ENCODE results near the gene SELENOP. TPM values are rescaled to one million over a fixed set of nuclear protein-coding genes. Genes with fewer than 3 reads are reported as not detected.

The SELENOP gene
- total RNA-seq, 1 experiment from 2014 or later, result 11.4 TPM

DNA sequence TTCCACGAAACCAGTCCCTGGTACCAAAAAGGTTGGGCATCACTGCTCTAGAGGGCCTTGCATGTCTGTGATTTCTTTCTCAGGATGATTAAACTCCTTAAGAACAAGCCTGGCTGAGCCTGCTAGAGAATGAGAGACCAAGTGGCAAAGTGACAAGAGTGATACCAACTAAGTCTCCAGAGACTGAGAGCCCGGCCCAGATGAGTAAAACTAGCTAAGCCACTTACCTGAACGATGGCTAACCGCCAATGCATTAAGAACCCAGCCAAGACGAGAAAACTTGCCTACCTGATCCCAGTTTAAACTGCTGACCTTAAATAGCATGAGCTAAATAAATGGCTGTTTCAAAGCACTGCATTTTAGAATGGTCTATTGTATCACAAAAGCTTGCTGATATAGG, 60.6 kb downstream of the SELENOP start (continued):
- no peak for TF ChIP-seq REST (IDR thresholded peaks at IDR 0.05; ENCODE audit: low read depth)
- TF ChIP-seq SRF (IDR thresholded peaks at IDR 0.05; ENCODE audit: low read depth), result no peak
- TF ChIP-seq ELF1 (IDR thresholded peaks at IDR 0.05; ENCODE audit: borderline replicate concordance, low read depth), result no peak
- TF ChIP-seq POLR2AphosphoS5 (IDR thresholded peaks at IDR 0.05; ENCODE audit: low read depth, low read length), result no peak
- no peak for TF ChIP-seq EGR1 (IDR thresholded peaks at IDR 0.05; ENCODE audit: low read depth)
- TF ChIP-seq EZH2 (IDR thresholded peaks at IDR 0.05), result no peak

DNA sequence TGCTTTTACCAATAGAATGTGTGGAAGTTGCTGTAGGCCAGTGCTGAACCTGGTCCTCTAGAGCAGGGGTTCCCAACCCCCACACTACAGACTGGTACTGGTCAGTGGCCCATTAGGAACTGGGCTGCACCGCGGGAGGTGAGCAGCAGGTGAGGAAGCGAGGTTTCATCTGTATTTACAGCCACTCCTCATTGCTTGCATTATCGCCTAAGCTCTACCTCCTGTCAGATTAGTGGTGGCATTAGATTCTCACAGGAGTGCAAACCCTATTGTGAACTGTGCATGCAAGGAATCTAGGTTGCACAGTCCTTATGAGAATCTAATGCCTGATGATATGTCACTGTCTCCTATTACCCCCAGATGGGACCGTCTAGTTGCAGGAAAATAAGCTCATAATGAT, 61.2 kb downstream of the SELENOP start:
- BruUV-seq (replicated peaks), result no TSS peak
- Histone ChIP-seq H3K9me3 (ENCODE audit: control insufficient read depth in 1 of 2, insufficient read depth in 1 of 2, low read depth in 1 of 2, low read length in 2 of 2) (no peaks in the 10 kb centered on the region), H3K36me3 (ENCODE audit: control insufficient read depth in 1 of 2, insufficient read depth in 2 of 2, low read length in 2 of 2) (no peaks in the 10 kb centered on the region), H3K27ac (ENCODE audit: low read depth, low read length) (no peak overlapping the region), H3K4me1 (ENCODE audit: control insufficient read depth in 1 of 2, insufficient read depth in 2 of 2, low read length in 2 of 2) (no peaks in the 10 kb centered on the region), H3K4me3 (replicated peaks in 1 of 2; ENCODE audit: low read depth in 1 of 2, low read length in 2 of 2) (no peak overlapping the region), H3K27me3 (ENCODE audit: insufficient read depth, low read length) (no peaks in the 10 kb centered on the region), H2AFZ (ENCODE audit: low read depth, low read length, poor library complexity, severe bottlenecking) (no peak overlapping the region), H4K20me1 (ENCODE audit: insufficient read depth) (no peaks in the 10 kb centered on the region), H3K9me2 (ENCODE audit: insufficient read depth) (no peaks in the 10 kb centered on the region), H3K79me2 (ENCODE audit: insufficient read depth, low read length) (no peaks in the 10 kb centered on the region), H3K9ac (ENCODE audit: low read length) (no peak overlapping the region), H3K4me2 (ENCODE audit: low read length) (no peak overlapping the region)
- ChIA-PET POLR2A (no interaction called here), RAD21 (ENCODE audit: low non-redundant PET in 1 of 2, low total read pairs in 2 of 2, uncharacterized antibody in 2 of 2, unreplicated experiment in 2 of 2) (no interaction called here), CTCF (interaction anchor here (2.3 kb wide), 1 partner anchor 17 kb away, joined by 8 read pairs; no protein-coding TSS in a partner anchor)
- ATAC-seq, result no peak
- no peak for DNase-seq (ENCODE audit: low read depth, low spot score)
- no peak for TF ChIP-seq ELF1 (IDR thresholded peaks at IDR 0.05; ENCODE audit: borderline replicate concordance, low read depth)
- no peak for TF ChIP-seq FOSL1 (IDR thresholded peaks at IDR 0.05; ENCODE audit: low read depth)
- no peak for TF ChIP-seq TCF7L2 (IDR thresholded peaks at IDR 0.05; ENCODE audit: borderline replicate concordance, extremely low read depth, insufficient read depth, insufficient read length)
- no peak for TF ChIP-seq YY1 (IDR thresholded peaks at IDR 0.05; ENCODE audit: extremely low read depth, insufficient replicate concordance, low read depth, low read length)
- TF ChIP-seq REST (IDR thresholded peaks at IDR 0.05; ENCODE audit: low read depth), result no peak
- no peak for TF ChIP-seq EGR1 (IDR thresholded peaks at IDR 0.05; ENCODE audit: low read depth)
- TF ChIP-seq, protein P1, sequence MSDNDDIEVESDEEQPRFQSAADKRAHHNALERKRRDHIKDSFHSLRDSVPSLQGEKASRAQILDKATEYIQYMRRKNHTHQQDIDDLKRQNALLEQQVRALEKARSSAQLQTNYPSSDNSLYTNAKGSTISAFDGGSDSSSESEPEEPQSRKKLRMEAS (IDR thresholded peaks at IDR 0.05), result no peak
- intact Hi-C loops (cut with micrococcal nuclease), result no loop called here

Data from HCT116 (cell line).